ENCODE data around the gene TPSG1.

DNA sequence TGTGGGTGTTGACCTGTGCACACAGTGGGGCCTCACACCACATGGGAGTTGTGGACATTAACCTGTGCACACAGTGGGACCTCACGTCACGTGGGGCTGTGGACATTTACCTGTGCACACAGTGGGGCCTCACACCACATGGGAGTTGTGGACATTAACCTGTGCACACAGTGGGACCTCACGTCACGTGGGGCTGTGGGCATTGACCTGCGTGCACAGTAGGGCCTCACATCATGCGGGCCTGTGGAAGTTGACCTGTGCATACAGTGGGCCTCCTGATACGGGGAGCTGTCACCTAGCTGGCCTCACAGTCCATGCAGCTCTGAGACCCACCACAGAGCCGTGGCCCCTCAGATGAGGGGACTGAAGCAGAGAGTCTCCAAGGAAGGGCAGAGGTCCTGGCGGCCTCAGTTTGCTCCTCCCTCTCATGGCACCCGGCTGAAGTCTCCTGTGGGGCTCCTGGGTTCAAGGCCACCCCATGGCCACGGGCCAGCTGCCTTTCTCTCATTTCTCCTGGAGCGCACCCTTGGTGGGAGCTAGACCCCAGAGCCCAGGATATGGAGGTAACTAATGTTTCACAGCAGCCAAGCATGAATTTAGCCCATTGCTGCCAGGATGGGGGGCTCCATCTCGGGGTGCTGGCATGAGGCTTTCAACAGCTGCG is 51.1 kb downstream of the TPSG1 start:
- TF ChIP-seq, protein P1, sequence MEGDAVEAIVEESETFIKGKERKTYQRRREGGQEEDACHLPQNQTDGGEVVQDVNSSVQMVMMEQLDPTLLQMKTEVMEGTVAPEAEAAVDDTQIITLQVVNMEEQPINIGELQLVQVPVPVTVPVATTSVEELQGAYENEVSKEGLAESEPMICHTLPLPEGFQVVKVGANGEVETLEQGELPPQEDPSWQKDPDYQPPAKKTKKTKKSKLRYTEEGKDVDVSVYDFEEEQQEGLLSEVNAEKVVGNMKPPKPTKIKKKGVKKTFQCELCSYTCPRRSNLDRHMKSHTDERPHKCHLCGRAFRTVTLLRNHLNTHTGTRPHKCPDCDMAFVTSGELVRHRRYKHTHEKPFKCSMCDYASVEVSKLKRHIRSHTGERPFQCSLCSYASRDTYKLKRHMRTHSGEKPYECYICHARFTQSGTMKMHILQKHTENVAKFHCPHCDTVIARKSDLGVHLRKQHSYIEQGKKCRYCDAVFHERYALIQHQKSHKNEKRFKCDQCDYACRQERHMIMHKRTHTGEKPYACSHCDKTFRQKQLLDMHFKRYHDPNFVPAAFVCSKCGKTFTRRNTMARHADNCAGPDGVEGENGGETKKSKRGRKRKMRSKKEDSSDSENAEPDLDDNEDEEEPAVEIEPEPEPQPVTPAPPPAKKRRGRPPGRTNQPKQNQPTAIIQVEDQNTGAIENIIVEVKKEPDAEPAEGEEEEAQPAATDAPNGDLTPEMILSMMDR (conservative IDR thresholded peaks at IDR 0.05) = no peak
- TF ChIP-seq ZFX (IDR thresholded peaks at IDR 0.05) = no peak
